HG02938 (cell line): ENCODE measurements around the gene MINDY4.

ENCODE experiments used
- ATAC-seq: cut with Tn5 transposase; IDR thresholded peaks from one replicate; pipeline ENCODE4 v1.9.1; 2021; ENCODE audit warnings: mild to moderate bottlenecking, moderate library complexity; ENCODE audit not compliant: unreplicated experiment

MINDY4 gene

DNA sequence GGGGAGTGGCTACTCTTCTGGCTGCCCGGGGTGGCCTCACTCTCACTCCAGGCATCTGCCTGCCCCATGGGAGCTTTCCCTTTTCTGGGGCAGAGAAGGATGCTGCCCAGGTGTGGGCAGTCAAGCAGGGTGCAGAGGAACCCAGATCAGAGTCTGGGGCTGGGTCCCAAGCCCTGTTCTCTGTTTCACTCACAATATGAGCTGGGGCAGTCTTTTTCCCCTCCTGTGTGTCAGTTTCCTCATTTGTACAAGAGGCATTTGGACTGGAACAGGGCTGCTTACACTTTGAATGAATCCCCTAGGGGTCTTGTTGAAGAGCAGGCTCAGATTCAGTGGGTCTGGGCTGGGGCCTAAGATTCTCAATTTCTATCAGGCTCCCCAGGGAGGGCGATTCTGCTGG lies 102.0 kb downstream of the MINDY4 start:
- no peak for ATAC-seq

DNA sequence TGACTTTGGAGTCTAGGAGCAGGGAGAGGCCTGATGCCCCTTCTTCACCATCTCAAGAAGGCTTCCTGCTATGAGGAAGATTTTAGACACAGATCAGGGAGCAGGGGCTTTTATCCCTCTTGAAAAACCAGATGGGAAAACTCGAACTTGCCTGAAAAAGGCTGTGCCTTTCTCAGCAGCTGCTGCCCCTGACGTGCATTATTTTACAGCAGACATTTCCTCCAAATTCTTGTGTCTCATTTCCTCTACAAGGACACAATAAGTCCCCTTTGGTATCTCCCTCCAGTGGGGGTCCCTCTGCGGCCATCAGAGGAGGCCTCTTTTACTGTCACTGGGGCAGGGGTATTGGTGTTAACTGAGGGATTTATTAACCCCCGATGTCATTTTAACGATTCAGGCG lies 102.4 kb downstream of the MINDY4 start:
- no peak for ATAC-seq

DNA sequence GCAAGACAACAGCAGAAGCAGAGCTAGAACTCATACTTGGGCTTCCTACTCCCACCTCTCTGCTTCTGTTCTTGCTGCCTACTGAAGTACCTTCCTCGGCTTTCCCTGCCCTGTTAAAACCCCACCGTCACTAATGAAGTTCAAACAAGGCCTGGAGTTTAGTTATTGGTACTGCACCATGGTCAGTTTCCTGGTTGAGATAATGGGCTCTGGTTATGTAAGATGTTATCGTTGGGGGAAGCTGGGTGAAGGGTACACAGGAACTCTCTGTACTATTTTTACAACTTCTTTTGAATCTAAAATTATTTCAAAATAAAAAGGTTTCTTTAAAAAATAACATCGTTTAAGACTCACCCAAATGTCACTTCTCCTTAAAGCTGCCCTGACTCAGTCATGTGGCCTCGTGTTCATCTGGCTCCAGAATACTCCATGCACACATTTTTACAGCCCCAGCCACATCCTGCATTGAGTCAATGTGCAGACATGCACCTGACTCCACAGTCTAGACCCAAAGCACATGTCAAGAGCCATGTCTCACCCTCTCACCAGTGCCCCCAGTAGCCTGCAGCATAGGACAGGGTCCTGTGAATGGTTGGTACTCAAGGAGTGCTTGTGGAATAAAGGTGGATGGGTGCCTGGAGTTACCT lies 103.6 kb downstream of the MINDY4 start:
- no peak for ATAC-seq

DNA sequence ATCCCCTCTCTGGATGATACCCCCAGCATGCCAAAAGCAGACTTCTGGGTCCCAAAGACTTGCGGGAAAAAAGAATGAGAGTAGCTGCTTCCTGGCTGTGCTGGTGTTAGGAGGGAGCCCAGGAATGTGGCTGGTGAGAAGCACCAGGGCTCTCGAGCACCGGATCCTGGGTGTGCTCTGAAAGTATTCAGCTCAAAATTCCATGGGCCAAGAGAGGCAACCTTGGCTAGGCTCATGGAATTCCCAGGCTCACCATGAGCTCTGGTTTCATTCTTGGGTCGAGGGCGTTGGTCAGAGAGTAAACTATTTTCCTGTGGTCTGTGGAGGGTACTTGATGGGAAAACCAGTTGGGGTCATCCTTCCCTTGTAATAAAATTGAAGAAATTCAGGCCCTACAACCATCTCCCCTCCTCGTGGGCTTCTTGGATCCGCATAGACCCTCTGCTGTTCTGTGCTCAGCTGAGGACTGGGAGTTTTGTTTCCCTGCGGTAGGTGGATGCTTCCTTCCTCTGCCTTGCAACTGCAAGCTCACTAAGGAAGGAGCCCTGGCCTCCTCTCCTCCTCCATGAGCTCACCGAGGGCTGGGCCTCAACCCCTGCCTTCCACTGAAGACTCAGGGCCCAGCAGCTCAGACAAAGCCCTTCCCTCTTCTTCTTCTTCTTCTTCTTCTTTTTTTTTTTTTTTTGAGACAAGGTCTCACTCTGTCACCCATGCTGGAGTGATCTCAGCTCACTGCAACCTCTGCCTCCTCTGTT lies 106.0 kb downstream of the MINDY4 start:
- ATAC-seq = no peak

DNA sequence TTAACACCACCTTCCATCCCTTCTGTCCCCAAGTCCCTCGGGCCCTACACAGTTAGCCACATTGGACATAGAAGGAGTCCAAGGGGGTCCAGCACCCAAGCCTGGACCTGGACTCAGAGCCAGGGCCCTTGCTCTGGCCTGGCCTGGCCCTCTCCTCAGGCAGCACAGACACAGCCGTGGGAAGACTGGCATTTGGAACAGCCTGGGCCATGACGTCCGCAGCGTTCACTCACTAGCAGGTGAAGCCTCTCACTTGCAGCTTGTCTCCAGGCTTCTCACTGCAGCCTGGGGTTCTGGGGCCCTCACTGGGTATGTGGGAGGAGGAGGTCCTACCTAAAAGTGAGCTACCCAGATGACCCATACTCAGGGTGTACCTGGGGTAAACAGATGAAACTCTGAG lies 106.8 kb downstream of the MINDY4 start:
- no peak for ATAC-seq

DNA sequence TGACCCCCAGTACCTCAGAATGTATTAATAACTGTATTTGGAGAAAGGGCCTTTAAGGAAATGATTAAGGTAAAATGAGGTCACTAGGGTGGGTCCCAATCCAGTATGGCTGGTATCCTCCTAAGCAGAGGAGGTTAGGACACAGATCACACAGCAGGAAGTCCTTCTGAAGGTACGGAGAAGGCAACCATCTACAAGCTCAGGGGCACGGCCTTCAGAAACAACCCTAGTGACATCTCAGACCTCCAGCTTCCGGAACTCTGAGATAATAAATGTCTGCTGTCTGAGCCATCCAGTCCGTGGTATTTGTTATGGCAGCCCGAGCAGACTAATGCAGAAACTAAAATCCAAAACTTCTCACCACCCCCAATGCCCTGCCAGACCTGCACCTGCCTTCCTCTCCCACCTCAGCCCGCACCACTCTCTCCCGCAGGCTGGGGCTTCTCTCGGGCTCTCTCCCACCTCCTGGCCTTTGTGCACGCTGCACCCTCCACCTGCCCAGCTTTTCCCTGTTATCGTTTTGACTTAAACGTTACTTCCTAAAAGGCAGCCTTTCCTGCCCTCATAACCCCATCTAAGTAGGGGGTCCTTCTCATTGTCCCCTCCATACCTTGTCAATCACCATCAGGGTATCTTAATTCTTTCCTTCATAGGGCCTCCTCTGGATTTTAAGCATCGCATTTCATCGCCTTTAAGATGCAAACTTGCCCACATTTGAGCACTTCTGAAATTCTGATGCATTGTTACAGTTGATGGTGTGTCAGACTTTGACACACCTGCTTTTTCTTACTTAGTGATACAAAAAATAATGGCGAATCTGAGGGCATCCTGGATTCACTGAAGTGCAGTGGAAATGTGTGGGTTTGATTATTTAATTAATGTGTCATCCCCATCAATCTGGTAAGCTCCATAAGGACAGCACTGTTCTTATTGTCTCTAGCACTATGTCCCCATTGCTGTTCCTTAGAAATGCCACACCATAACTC lies 108.2 kb downstream of the MINDY4 start:
- no peak for ATAC-seq

DNA sequence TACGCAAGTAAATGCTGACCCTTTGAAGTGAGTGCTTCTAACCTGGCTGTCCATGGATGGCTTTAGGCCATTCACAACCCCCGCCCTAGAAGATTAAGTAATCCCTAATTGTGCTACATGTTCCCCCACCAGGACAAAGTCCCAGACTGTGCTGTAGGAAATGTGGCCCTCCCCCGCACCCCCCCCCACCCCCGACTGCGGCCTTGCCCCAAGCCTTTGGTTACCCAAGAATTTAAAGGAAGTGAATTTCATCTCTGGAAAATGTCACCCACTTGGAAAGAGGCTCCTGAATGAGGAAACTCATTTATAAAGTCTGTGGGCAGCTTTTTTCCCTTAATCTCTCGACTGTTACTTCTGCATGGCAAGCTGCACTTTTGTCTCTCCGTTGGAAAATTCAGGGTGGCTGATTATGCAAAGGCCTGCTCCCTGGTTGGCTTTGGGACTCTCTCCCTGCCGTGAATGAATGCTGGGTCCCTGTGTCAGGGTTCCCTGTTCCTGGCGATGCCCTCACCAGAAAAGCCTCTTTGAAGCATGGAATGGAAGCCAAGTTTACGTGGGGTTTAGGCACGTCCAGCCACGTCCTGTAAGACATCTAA lies 109.0 kb downstream of the MINDY4 start:
- ATAC-seq = no peak

DNA sequence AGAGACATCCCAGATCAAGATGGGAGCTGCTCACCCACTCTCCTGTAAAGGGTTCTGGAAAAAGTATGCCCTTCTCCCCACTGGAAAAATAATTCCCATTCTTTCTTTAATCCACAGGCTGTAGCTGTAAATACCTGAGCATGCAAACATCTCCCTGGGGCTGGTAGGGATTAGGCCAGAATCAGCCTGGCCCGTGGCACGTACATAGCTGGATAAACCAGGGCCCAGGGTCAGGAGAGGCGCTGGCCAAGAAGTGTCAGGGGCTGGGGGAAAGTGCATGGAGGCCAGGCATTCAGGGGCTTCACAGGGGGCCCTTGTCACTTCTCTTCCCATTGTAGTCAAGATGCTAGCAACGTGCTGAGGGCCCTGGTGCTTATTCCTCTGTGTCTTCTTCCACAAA lies 109.7 kb downstream of the MINDY4 start:
- ATAC-seq = no peak

DNA sequence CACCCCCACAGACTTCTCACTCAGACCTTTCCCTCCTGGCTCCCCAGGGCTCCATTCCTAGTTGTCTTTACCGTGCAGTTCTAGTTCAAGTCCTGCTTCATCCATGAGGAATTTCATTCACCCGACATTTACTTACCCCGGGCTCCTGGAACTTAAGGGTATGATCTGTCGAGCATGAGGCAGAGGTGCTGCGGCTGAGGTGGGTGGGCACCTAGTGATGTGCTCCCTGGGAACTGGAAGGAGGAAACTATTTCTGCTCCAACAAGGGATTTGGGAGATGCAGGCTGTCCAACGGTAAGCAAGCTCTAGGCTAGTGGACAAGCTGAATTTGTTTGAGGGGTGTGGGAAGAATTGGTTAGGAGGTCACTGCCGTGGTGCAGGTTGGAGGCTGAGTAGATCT lies 110.2 kb downstream of the MINDY4 start:
- no peak for ATAC-seq

DNA sequence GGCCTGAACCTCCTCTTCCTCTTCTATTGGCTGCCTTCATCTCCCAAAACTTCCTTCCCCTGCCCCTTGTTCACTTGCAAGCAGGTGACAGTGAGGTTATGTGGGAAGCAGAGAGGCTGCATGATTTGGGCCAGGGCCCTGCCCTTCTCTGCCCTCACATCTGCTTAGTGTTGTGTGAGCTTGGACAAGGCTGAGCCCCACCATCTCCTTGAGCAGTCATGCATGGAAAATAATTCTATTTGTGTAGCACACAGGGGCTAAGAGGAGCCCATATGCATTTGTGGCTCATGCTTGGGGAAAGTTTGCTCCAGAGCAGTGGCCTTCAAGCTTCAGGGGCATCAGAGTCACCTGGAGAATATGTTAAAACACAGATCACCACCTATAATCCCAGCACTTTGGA lies 113.7 kb downstream of the MINDY4 start:
- no peak for ATAC-seq

DNA sequence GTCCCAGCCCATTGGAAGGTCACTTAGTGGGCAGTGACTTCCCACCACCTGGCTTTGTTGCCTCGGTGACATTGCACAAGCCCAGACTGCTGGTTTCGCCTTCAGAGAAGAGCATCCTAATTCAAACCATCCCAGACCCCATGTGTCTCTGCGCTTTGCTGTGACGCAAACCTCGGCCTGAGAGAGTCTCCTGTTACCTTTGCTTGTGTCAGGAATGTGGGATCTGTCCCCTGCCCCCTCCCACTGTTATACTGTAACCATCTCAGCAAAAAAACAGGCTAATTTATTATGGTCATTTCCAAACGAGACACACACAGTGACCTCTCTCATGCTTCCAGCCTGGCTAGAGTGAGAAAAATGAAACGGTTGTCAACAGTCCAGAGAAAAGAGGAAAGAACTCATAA lies 115.4 kb downstream of the MINDY4 start:
- no peak for ATAC-seq

DNA sequence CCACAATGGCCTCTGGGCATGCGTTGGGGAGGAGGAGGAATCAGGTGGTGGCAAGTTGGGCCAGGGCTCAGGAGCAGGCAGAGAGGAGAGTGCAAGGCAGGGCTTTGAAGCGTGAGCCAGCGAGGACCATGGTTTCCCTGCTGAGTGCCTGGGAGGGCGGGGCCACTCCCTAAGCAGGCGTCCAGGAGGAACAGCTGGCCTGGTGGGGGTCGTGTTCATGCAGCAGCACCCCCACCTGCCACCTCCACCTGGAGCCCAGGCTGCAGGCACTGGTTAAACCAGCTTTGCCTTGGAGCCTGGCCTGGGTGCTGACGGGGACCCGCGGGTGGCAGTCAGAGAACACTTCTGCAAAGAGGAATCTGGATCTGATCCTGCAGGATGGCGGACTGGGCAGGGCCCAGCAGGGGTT lies 116.3 kb downstream of the MINDY4 start:
- no peak for ATAC-seq

DNA sequence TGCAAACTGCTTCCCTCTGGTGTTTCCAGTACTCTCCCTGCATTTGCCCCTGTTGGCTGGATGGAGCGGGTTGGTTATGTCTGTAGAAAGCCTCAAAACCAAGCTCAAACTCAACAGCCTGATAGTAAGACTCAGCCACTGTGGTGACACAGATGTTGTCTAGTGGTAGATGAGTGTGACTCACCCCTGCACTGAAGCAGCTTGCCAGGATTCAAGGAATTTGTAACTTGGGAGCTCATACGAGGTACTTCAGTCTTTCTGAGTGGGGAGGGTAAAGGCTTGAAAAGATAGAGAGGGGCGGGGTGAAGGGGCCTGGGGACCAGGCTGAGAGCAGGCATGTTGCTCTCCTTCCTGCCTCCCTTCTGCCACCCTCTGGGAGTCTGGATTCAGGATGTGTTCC lies 117.5 kb downstream of the MINDY4 start:
- ATAC-seq = no peak

DNA sequence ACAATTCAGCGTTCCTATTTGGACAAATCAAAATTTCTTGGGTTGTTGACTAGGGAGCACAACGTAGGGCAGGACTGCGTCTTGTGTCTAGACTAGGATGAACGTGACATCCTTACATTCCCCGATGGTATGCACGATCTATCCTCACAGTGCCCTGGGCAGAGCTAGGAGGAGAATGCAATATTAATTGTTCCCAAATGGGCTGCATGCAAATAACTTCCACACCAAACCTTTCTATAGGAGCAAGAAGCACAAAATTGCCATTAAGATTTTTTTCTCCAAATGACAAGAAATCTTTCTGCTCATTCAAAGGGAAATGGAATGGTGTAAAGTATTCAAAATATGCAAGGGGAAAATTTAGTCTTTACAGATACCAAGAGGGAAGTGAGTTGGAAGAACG lies 119.0 kb downstream of the MINDY4 start:
- ATAC-seq = no peak

DNA sequence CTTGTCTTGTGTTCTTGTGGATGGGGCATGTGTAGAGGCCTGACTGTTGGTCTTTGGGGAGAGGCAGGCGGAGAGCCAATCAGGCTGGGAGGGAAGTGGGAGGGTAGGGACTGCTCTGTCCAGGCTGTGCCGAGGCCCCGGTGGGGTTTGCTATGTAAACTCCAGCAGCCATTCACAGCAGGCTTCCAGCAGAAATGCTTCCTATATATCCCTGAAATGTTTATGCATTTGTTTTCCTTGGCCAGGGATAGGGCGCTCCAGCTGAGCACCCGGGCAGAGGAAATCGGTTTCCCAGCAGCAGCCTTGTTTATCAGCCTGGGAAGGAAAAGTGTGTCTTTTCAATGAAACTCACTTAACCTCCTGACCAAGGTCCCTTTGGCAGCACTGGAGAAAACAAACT lies 122.1 kb downstream of the MINDY4 start:
- no peak for ATAC-seq

DNA sequence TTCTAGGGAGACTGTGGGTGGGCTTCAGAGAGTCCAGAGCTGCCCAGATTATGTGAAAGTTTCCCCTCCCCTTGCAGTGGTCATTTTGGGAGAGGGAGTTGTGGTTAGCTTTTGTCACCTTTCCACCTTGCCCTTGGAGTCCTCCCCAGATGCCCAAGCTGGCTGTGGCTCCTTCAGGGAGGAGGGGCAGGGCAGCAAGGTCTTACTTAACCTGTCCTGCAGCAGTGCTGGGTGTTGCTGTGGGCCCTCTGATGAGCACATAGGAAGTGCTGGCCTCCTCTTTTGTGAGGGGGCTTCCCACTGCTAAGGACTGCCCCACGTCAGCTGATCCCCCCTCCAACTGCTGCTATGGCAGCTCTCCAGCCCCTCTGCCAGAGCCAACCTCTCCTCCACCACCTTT lies 122.8 kb downstream of the MINDY4 start:
- ATAC-seq = no peak

DNA sequence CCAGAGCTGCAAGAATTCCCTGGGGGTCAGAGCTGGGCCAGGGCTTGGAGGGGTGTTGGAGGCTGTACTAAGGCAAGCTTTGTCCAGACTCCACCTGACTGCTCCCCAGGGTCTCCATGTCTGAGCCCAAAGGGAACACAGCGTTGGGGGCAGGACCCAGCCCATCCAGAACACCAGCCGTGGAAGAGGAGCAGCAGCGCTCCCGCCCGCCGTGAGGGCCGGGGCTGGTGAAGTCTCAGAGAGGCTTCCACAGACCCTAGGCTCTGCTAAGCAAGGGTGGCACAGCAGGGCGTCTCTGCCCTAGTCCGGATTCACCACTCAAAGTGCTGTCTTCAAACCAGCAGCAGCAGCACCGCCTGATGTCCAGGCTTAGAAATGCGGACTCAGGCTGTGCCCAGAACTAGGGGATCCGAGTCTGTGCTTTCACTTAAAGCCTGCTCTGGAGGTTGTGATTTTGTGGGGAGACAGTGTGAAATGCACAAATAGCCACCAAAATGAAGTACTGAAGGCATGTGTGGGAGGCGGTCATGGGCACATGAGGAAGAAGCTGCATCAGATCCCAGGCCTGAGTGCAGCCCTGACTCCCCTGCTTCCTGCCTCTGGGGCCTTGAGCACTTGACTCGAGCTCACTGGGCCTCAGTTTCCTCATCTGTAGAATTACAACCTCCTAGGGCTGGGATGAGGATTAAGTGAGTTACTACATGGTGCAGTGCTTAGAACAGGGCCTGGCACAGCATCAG lies 123.8 kb downstream of the MINDY4 start:
- no peak for ATAC-seq

DNA sequence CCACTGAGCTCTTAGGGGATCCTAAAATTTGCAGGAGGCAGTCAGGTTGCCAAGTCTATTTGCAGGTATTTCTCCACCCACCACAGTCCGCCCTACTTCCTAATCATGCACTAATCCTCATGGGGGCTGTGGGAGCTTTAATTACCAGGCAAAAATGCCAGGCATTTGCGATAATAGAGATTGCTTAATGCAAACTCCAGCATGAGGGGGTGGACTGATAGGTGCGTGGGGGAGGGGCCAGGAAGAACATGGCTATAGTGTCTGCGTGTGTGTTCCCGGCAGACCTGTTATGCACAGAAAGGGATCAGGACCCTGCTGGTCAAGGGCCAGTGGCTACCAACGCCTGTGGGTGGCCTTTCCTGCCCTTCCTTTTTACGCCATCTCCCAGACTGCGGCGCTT lies 124.8 kb downstream of the MINDY4 start:
- ATAC-seq = no peak

DNA sequence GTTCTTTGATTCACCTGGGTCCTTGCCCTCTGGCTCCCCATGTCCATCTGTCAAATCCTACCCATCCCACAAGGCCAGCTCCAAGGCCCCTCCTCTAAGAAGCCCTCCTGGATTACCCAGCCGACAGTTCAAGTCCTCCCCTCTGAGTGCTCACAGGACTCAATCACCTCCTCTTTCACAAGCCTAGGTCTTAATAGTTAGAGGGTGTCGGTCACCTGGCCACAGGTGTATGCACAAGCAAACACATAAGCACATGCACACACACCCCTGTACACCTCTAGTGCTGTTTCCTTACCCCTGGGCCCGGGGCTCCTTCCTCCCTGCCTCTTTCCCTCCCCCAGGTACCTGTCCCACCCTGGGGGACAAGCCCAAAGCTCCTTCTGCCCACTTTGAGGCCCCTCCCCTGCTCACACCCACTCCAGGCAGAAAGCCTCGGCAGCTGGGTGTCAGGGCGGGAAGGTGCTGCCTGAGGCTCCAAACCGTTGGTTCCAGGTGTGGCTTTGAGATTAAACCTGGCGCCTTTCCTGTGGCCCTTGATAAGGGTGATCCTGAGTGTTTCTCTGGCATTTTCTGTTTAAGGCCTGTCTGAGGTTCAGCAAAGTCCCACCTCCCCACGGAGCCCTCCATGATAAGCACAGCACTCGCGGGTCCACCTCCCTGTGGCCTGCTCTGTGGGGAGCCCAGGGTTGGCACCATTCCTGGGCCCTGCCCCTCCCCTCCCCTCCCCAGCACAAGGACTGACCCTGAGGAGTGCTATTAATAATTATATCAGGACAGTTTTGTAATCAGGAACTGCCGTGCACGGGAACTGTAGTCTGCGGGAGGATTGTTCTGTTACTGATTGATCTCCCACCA lies 125.8 kb downstream of the MINDY4 start:
- no peak for ATAC-seq

DNA sequence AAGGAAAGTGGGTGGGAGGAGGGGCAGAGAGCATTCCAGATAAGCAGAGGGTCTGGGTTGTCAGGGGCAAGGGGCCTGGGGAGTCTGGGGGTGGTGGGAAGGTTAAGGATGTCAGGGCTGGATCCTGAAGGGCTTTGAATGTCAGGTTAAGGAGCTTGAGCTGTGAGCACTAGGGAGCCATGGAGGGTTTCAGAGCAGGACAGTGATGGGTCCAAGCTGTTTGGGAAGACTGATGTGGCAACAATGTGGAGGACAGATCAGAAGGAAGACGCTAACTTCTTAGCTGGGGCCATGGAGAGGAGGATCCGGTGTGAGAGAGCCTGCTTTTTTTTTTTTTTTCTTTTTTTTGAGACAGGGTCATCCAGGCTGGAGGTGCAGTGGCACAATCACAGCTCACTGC lies 126.6 kb downstream of the MINDY4 start:
- no peak for ATAC-seq
